SK-N-MC (cell line): ENCODE data around the gene SLC38A2.
A peak's percentile ranks its signal among the peaks of the same experiment; 100 is the strongest.

Experiments
- DNase-seq: peaks from one replicate; pipeline ENCODE4 v3.0.0-alpha.2; 2011; ENCODE audit warnings: low read depth, low spot score
- H3K27ac ChIP-seq: fragments of 200-600 bp; sonication (generic); 2 replicates; pipeline ENCODE4 v1.5.1; 2016; ENCODE audit warnings: mixed run types
- H3K36me3 ChIP-seq: fragments of 200-600 bp; sonication (generic); 2 replicates; pipeline ENCODE4 v1.6.1; 2017; ENCODE audit warnings: antibody characterized with exemption, low read length, mixed read lengths; ENCODE audit not compliant: insufficient read depth
- H3K4me3 ChIP-seq: fragments of 200-600 bp; sonication (generic); 2 replicates; pipeline ENCODE4 v1.5.1; 2016
- H3K9ac ChIP-seq: fragments of 200-600 bp; sonication (generic); 2 replicates; pipeline ENCODE4 v1.8.0; 2017; ENCODE audit warnings: mixed run types, mixed read lengths; ENCODE audit not compliant: insufficient read length
- H3K9me3 ChIP-seq: fragments of 200-600 bp; sonication (generic); 2 replicates; pipeline ENCODE4 v1.6.1; 2017; ENCODE audit warnings: low read depth, mild to moderate bottlenecking, antibody characterized with exemption, low read length, moderate library complexity, mixed read lengths
- EZH2 ChIP-seq: fragments of 200-600 bp; sonication (generic); IDR thresholded peaks from one replicate; pipeline ENCODE4 v1.6.1; 2017; ENCODE audit warnings: antibody characterized with exemption
- FOXP2 ChIP-seq: optimal IDR thresholded peaks from 2 replicates; pipeline ENCODE3; 2011; ENCODE audit warnings: mild to moderate bottlenecking, moderate library complexity; ENCODE audit not compliant: insufficient read depth; ENCODE audit errors: extremely low read length, control extremely low read depth
- POLR2AphosphoS5 ChIP-seq: IDR thresholded peaks from 2 replicates; pipeline ENCODE4 v1.6.1; 2012; ENCODE audit warnings: mild to moderate bottlenecking, low read depth, low read length, borderline replicate concordance

Gene SLC38A2

GRCh38 chr12:46382408-46382963, 9.9 kb upstream of the SLC38A2 start:
- Histone ChIP-seq H3K27ac (peak overlapping the region; percentile 96), H3K36me3 (no peaks in the 10 kb centered on the region), H3K9ac (peak overlapping the region; percentile 80), H3K4me3 (peak overlapping the region; percentile 94), H3K9me3 (no peaks in the 10 kb centered on the region)
- DNase-seq: no peak
- TF ChIP-seq EZH2: no peak

- TF ChIP-seq FOXP2 (no peak), POLR2AphosphoS5 (no peak), EZH2 (no peak)
- Histone ChIP-seq H3K9ac (no peak overlapping the region), H3K36me3 (no peaks in the 10 kb centered on the region), H3K9me3 (no peaks in the 10 kb centered on the region), H3K27ac (no peak overlapping the region), H3K4me3 (no peak overlapping the region)
- no peak for DNase-seq
These were observed 8.3 kb upstream of the SLC38A2 start for GRCh38 chr12:46380881-46381280.

- TF ChIP-seq FOXP2 (no peak), POLR2AphosphoS5 (no peak), EZH2 (no peak)
- no peak for DNase-seq
- Histone ChIP-seq H3K27ac (peak overlapping the region; percentile 49; the same call in 1 of the 2 replicates), H3K4me3 (0 out of 2 replicates have a peak overlapping the region, but pooled peaks have one; percentile 0), H3K9me3 (no peaks in the 10 kb centered on the region), H3K9ac (no peak overlapping the region), H3K36me3 (no peaks in the 10 kb centered on the region)
These were observed 7.6 kb upstream of the SLC38A2 start for GRCh38 chr12:46380022-46380796.

- TF ChIP-seq EZH2: no peak
- no peak for TF ChIP-seq POLR2AphosphoS5
- no peak for TF ChIP-seq FOXP2
- Histone ChIP-seq H3K9me3 (no peaks in the 10 kb centered on the region), H3K9ac (no peak overlapping the region), H3K4me3 (no peak overlapping the region), H3K36me3 (no peaks in the 10 kb centered on the region), H3K27ac (peak overlapping the region; percentile 49; the same call in 1 of the 2 replicates)
- DNase-seq: no peak
These were observed 6.8 kb upstream of the SLC38A2 start for GRCh38 chr12:46379352-46379751.

GRCh38 chr12:46378530-46378929, 6.0 kb upstream of the SLC38A2 start:
- Histone ChIP-seq H3K36me3 (no peaks in the 10 kb centered on the region), H3K9ac (no peak overlapping the region), H3K4me3 (no peak overlapping the region), H3K9me3 (no peaks in the 10 kb centered on the region), H3K27ac (no peak overlapping the region)
- no peak for DNase-seq
- TF ChIP-seq EZH2 (no peak), POLR2AphosphoS5 (no peak), FOXP2 (no peak)

- Histone ChIP-seq H3K9me3 (no peaks in the 10 kb centered on the region), H3K9ac (no peak overlapping the region), H3K4me3 (no peak overlapping the region), H3K27ac (no peak overlapping the region), H3K36me3 (no peaks in the 10 kb centered on the region)
- no peak for DNase-seq
- TF ChIP-seq EZH2 (no peak), FOXP2 (no peak), POLR2AphosphoS5 (no peak)
These were observed 5.1 kb upstream of the SLC38A2 start for GRCh38 chr12:46377678-46378077.

GRCh38 chr12:46376579-46376978, 4.0 kb upstream of the SLC38A2 start:
- Histone ChIP-seq H3K9ac (no peak overlapping the region), H3K36me3 (no peaks in the 10 kb centered on the region; the same call in 1 of the 2 replicates), H3K27ac (no peak overlapping the region), H3K9me3 (no peaks in the 10 kb centered on the region), H3K4me3 (no peak overlapping the region)
- TF ChIP-seq POLR2AphosphoS5 (no peak), EZH2 (no peak), FOXP2 (no peak)
- DNase-seq: no peak

- TF ChIP-seq EZH2: no peak
- TF ChIP-seq POLR2AphosphoS5: no peak
- TF ChIP-seq FOXP2: no peak
- Histone ChIP-seq H3K27ac (no peak overlapping the region), H3K36me3 (peaks cover 17% of the 10 kb centered on the region), H3K9me3 (no peaks in the 10 kb centered on the region), H3K9ac (no peak overlapping the region), H3K4me3 (no peak overlapping the region)
- no peak for DNase-seq
These were observed 2.1 kb upstream of the SLC38A2 start for GRCh38 chr12:46374711-46375110.

GRCh38 chr12:46374310-46374709, 1.7 kb upstream of the SLC38A2 start:
- no peak overlapping the region for H3K9ac ChIP-seq
- H3K27ac ChIP-seq: no peak overlapping the region
- DNase-seq: no peak
- H3K36me3 ChIP-seq: peaks cover 21% of the 10 kb centered on the region
- no peak overlapping the region for H3K4me3 ChIP-seq
- no peak for TF ChIP-seq EZH2
- H3K9me3 ChIP-seq: no peaks in the 10 kb centered on the region
